C4-2B (cell line): ENCODE measurements around the gene CACNA2D3.
A peak's percentile ranks its signal among the peaks of the same experiment; 100 is the strongest.

Experiments
- H3K27ac ChIP-seq: fragments of 450-650 bp; 2 replicates; pipeline ENCODE4 v1.5.1; 2017
- ZFX ChIP-seq: fragments of 450-650 bp; IDR thresholded peaks from 2 replicates; pipeline ENCODE4 v1.6.1; 2017
- TF ChIP-seq, protein P1 (sequence below): fragments of 450-650 bp; conservative IDR thresholded peaks from 2 replicates; pipeline ENCODE4 v1.5.1; 2017; ENCODE audit warnings: mild to moderate bottlenecking

The CACNA2D3 gene

DNA sequence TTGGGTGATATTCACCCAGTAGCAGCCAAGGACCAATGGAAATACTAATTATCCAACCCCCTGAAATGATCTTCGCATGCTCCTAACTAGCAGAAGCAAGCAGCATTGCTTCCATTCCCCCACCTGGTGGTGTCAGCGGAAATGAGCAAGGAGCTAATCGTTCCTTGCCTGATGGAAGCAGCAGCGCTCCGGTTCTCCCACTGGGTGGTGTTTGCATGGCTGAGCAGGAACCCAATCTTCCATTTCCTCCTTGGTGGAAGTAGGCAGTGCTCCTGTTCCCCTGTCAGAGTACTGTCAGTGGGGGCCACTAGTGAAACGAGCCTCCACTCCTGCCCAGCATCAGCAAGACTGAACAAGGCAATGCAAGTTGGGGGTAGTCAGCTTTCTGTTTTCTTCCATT is 311.5 kb downstream of the CACNA2D3 start:
- no peak for TF ChIP-seq ZFX
- TF ChIP-seq, protein P1, sequence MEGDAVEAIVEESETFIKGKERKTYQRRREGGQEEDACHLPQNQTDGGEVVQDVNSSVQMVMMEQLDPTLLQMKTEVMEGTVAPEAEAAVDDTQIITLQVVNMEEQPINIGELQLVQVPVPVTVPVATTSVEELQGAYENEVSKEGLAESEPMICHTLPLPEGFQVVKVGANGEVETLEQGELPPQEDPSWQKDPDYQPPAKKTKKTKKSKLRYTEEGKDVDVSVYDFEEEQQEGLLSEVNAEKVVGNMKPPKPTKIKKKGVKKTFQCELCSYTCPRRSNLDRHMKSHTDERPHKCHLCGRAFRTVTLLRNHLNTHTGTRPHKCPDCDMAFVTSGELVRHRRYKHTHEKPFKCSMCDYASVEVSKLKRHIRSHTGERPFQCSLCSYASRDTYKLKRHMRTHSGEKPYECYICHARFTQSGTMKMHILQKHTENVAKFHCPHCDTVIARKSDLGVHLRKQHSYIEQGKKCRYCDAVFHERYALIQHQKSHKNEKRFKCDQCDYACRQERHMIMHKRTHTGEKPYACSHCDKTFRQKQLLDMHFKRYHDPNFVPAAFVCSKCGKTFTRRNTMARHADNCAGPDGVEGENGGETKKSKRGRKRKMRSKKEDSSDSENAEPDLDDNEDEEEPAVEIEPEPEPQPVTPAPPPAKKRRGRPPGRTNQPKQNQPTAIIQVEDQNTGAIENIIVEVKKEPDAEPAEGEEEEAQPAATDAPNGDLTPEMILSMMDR = peak; percentile 66
- no peak overlapping the region for H3K27ac ChIP-seq

DNA sequence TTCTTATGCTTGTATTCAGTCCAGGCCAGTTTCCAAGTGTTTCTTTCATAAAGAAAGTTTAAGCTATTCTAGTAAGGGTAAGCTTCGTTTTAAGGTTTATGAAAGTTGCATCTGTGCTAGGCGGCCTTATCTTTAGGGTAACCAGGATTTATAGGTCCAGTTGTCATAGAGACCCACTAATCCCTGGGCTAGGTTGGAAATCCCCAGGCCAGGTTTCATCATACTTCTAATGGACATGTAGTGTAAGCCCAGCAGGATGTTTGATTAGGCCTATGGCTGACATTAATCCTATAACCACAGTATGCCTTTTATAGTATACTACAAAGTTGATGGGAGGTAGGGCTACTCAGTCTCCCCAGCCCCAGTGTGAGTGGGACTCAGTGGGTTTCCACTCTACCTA is 312.4 kb downstream of the CACNA2D3 start:
- TF ChIP-seq, protein P1 = no peak
- TF ChIP-seq ZFX = no peak
- no peak overlapping the region for H3K27ac ChIP-seq

DNA sequence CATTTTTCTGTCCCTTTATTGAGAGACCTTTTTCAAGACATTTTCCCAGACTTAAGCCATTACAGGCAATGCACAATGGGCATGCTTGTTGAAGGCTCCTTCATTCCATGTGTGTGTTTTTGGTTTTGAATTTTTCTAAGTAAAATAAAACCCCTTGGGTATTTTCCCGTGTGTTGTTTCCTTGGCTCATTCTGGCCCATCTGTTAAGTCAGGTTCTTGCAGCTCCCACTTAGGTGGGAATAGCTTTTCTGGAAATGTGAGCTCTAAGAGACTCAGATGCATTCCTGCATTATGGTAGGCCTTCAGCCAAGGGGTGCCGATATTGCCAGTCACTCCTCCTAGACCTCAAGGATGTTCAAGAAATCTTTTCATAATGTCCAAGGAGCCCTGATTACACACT is 314.9 kb downstream of the CACNA2D3 start:
- no peak for TF ChIP-seq ZFX
- TF ChIP-seq, protein P1 = no peak
- no peak overlapping the region for H3K27ac ChIP-seq

DNA sequence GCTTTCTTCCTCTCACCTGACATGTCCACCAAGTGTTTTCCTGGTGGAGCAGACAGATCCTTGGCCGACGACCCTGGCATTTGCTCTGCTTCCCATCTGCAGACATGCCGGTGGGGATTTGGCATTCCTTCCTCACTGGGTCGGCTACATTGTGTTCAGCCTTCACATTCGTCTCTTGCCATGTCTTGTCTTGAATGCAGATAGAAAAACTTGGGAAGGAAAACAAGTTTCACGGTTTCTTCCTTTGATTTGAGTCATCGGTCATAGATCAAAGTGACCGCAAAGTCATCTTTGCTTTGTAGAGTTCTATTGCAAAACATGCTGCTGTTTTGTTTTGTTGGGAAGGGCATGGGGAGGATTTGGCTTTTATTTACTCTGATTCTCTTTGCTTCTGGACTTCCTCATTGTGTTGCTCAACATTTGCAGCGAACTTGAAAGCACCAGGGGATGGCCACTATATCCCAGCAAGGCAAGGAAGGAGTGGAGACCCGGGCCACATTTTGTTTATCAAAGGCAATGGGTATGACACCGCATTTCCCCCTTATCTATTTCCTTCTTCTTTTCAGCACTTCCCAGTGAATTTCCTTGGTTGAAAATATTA is 321.3 kb downstream of the CACNA2D3 start:
- TF ChIP-seq ZFX = no peak
- TF ChIP-seq, protein P1 = no peak
- H3K27ac ChIP-seq = no peak overlapping the region

DNA sequence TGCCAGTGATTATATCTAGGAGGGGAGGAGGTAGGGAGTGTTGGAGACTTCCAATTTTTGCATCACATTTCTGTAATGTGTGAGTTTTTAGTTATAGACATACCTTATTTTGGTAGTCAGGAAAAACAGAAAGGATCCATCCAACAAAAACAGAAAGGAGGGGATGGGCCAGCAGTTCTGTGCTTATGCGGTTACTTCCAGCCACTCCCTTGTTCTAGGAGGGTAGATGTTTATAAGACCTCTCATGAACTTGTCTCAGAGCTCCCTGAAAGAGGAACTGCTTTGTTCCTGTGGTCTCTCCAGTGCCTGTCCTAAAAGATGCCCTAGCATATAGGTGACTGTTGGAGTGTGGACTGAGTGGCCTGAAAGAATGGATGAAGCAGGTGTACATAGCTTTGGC is 323.3 kb downstream of the CACNA2D3 start:
- no peak overlapping the region for H3K27ac ChIP-seq
- TF ChIP-seq, protein P1 = no peak
- no peak for TF ChIP-seq ZFX

DNA sequence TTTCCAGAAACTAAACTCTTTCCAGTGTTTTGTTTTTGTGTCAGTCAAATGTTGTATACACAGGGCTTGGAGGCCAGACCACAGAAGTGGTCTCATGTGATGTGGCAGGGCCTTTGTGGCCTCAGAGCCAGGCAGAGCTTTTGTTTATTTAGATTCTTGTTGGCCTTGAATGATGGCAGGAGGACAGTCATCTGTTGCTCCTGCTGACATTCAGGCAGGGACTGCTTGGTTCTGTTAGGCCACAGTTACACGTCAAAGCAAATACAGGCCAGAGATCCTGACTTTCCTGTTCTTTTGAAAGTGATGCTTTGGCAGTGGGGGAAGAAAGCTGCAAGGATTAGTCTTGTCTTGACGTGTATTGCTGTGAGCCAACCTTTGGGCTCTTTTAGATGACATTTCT is 325.1 kb downstream of the CACNA2D3 start:
- no peak overlapping the region for H3K27ac ChIP-seq
- no peak for TF ChIP-seq ZFX
- TF ChIP-seq, protein P1 = no peak

DNA sequence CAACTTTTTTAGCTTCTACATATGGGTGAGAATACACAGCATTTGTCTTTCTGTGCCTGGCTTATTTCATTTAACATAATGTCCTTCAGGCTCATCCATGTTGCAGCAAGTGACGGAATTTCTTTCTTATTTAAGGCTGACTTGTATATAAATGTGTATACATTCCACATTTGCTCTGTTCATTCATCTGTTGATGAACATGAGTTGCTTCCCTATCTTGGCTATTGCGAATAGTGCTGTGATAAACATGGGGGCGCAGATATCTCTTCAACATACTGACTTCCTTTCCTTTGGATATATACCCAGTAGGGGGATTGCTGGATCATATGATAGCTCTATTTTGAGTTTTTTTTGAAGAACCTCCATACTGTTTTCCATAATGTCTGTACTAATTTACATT is 332.5 kb downstream of the CACNA2D3 start:
- TF ChIP-seq ZFX = no peak
- TF ChIP-seq, protein P1 = no peak
- H3K27ac ChIP-seq = no peak overlapping the region
